ENCODE measurements around the gene GCK. TPM values are rescaled to one million over a fixed set of nuclear protein-coding genes. Genes with fewer than 3 reads are reported as not detected.

Gene GCK
- total and polyA plus RNA-seq, 2 donors (not counting 1 experiment from before 2014, with no cell fraction given) = 0.22 to 0.24 TPM

- H3K4me1 Mint-ChIP-seq = peaks cover 5% of the 10 kb centered on the region
- Histone ChIP-seq H3K36me3 (replicated peaks in 1 of 2; ENCODE audit: control extremely low read depth in 1 of 2, control insufficient read depth in 1 of 2, extremely low read depth in 1 of 2, insufficient read depth in 2 of 2, low read length in 1 of 2) (no peaks in the 10 kb centered on the region), H3K9me3 (ENCODE audit: control extremely low read depth in 1 of 3, control insufficient read depth in 2 of 3, insufficient read depth in 1 of 3, low read length in 2 of 3) (peaks cover 0 to 1% (median 0%) of the 10 kb centered on the region in 3 donors), H3K4me3 (ENCODE audit: control extremely low read depth in 1 of 5, extremely low read depth in 1 of 5, insufficient read depth in 1 of 5, low read depth in 2 of 5, low read length in 4 of 5) (no peak overlapping the region), H3K4me2 (replicated peaks; ENCODE audit: low read depth, low read length, poor library complexity, severe bottlenecking) (no peak overlapping the region), H3K4me1 (ENCODE audit: control insufficient read depth in 2 of 2, insufficient read depth in 2 of 2, low read length in 2 of 2) (peaks cover 4 to 5% of the 10 kb centered on the region in 2 donors), H2AFZ (ENCODE audit: insufficient read depth, low read depth, low read length, poor library complexity, severe bottlenecking) (no peak overlapping the region), H3K27me3 (replicated peaks in 1 of 4; ENCODE audit: control extremely low read depth in 1 of 4, control insufficient read depth in 3 of 4, insufficient read depth in 4 of 4, low read length in 3 of 4) (no peaks in the 10 kb centered on the region), H4K20me1 (ENCODE audit: control insufficient read depth, insufficient read depth, low read length, poor library complexity, severe bottlenecking) (no peaks in the 10 kb centered on the region), H3K79me2 (ENCODE audit: control insufficient read depth, insufficient read depth, low read length) (no peaks in the 10 kb centered on the region), H3K27ac (ENCODE audit: low read length in 2 of 2) (no peak overlapping the region), H3K9ac (ENCODE audit: low read length) (no peak overlapping the region)
- DNase-seq = no peak
- ATAC-seq (ENCODE audit: low read depth) = no peak
- no peak overlapping the region for H3K27ac Mint-ChIP-seq
- H3K27me3 Mint-ChIP-seq = peaks cover 8% of the 10 kb centered on the region
- CTCF ChIA-PET = no interaction called here
- intact Hi-C loops (cut with micrococcal nuclease) = no loop called here
- no peaks in the 10 kb centered on the region for H3K9me3 Mint-ChIP-seq (ENCODE audit: insufficient read depth)
- no peak for TF ChIP-seq EZH2 (IDR thresholded peaks at IDR 0.05; ENCODE audit: borderline replicate concordance, insufficient read depth, low read depth, low read length, poor library complexity, severe bottlenecking)
- TF ChIP-seq CTCF (IDR thresholded peaks at IDR 0.05) = no peak
- POLR2A ChIA-PET = no interaction called here
- WGBS (ENCODE audit: insufficient coverage) = 100% methylated on average over 1 of the region's 1 CpG
- no peak overlapping the region for H3K4me3 Mint-ChIP-seq
Observed at GRCh38 chr7:44162785-44163395, 26.3 kb downstream of the GCK start.

- Histone ChIP-seq H3K4me3 (ENCODE audit: control extremely low read depth in 1 of 5, extremely low read depth in 1 of 5, insufficient read depth in 1 of 5, low read depth in 2 of 5, low read length in 4 of 5) (no peak overlapping the region), H3K36me3 (replicated peaks in 1 of 2; ENCODE audit: control extremely low read depth in 1 of 2, control insufficient read depth in 1 of 2, extremely low read depth in 1 of 2, insufficient read depth in 2 of 2, low read length in 1 of 2) (no peaks in the 10 kb centered on the region), H2AFZ (ENCODE audit: insufficient read depth, low read depth, low read length, poor library complexity, severe bottlenecking) (no peak overlapping the region), H3K27me3 (replicated peaks in 1 of 4; ENCODE audit: control extremely low read depth in 1 of 4, control insufficient read depth in 3 of 4, insufficient read depth in 4 of 4, low read length in 3 of 4) (no peaks in the 10 kb centered on the region), H3K4me1 (ENCODE audit: control insufficient read depth in 2 of 2, insufficient read depth in 2 of 2, low read length in 2 of 2) (no peaks in the 10 kb centered on the region), H3K27ac (ENCODE audit: low read length in 2 of 2) (no peak overlapping the region), H3K9ac (ENCODE audit: low read length) (no peak overlapping the region), H3K9me3 (ENCODE audit: control extremely low read depth in 1 of 3, control insufficient read depth in 2 of 3, insufficient read depth in 1 of 3, low read length in 2 of 3) (peaks cover 0 to 1% (median 0%) of the 10 kb centered on the region in 3 donors), H4K20me1 (ENCODE audit: control insufficient read depth, insufficient read depth, low read length, poor library complexity, severe bottlenecking) (no peaks in the 10 kb centered on the region), H3K4me2 (replicated peaks; ENCODE audit: low read depth, low read length, poor library complexity, severe bottlenecking) (no peak overlapping the region), H3K79me2 (ENCODE audit: control insufficient read depth, insufficient read depth, low read length) (no peaks in the 10 kb centered on the region)
- no peak for ATAC-seq (ENCODE audit: low read depth)
- no peak for DNase-seq
- no peaks in the 10 kb centered on the region for H3K4me1 Mint-ChIP-seq
- no peaks in the 10 kb centered on the region for H3K9me3 Mint-ChIP-seq (ENCODE audit: insufficient read depth)
- POLR2A ChIA-PET = no interaction called here
- no peak overlapping the region for H3K27ac Mint-ChIP-seq
- TF ChIP-seq EZH2 (IDR thresholded peaks at IDR 0.05; ENCODE audit: borderline replicate concordance, insufficient read depth, low read depth, low read length, poor library complexity, severe bottlenecking) (no peak), CTCF (IDR thresholded peaks at IDR 0.05) (no peak)
- no peak overlapping the region for H3K4me3 Mint-ChIP-seq
- 95% methylated on average over 4 of the region's 4 CpGs for WGBS (ENCODE audit: insufficient coverage)
- intact Hi-C loops (cut with micrococcal nuclease) = no loop called here
- peaks cover 8% of the 10 kb centered on the region for H3K27me3 Mint-ChIP-seq
- CTCF ChIA-PET = no interaction called here
Observed at GRCh38 chr7:44162179-44162578, 27.1 kb downstream of the GCK start.
